OCI-LY7 (cell line): ENCODE data around the gene ATP2B1. TPM values are rescaled to one million over a fixed set of nuclear protein-coding genes. Genes with fewer than 3 reads are reported as not detected.

Experiments
- BruUV-seq: library from RNA; stranded (reverse); fragments of 400-500 nt; replicated peaks from 2 replicates; lab custom pipeline; 2021; lab: Mats Ljungman, UMichigan
- CTCF ChIA-PET: fragments of 300-600 bp; sonication (Branson Sonifier 250); formaldehyde crosslinking; loops from one replicate; lab custom pipeline; 2022; ENCODE audit warnings: antibody characterized with exemption; ENCODE audit not compliant: unreplicated experiment; lab: Charles Lee
- POLR2A ChIA-PET: fragments of 300-600 bp; sonication (Branson Sonifier 250); formaldehyde crosslinking; loops from one replicate; lab custom pipeline; 2022; ENCODE audit warnings: antibody characterized with exemption; lab: Charles Lee
- DNase-seq: peaks from one replicate; pipeline ENCODE4 v3.0.0-alpha.2; 2015; ENCODE audit warnings: low spot score
- H2AFZ ChIP-seq: fragments of 200-600 bp; sonication (generic), shearing (Covaris generic); 2 replicates; pipeline ENCODE4 v1.6.1; 2014; ENCODE audit warnings: mild to moderate bottlenecking, antibody characterized with exemption, low read length, moderate library complexity
- H3K27ac ChIP-seq: fragments of 200-600 bp; sonication (generic); 2 replicates; pipeline ENCODE4 v1.5.1; 2014; ENCODE audit warnings: mixed run types, low read depth, mild to moderate bottlenecking, moderate library complexity, low read length, inconsistent platforms; ENCODE audit not compliant: poor library complexity, severe bottlenecking
- H3K36me3 ChIP-seq: fragments of 200-600 bp; sonication (generic); 2 replicates; pipeline ENCODE4 v1.6.1; 2014; ENCODE audit warnings: mild to moderate bottlenecking, antibody characterized with exemption, low read length, moderate library complexity, mixed read lengths; ENCODE audit not compliant: insufficient read depth
- H3K4me1 ChIP-seq: fragments of 200-600 bp; sonication (generic); 2 replicates; pipeline ENCODE4 v1.5.1; 2014; ENCODE audit warnings: mild to moderate bottlenecking, low read length; ENCODE audit not compliant: insufficient read depth, poor library complexity, severe bottlenecking
- H3K4me2 ChIP-seq: fragments of 200-600 bp; sonication (generic); 2 replicates; pipeline ENCODE4 v1.6.1; 2014; ENCODE audit warnings: mild to moderate bottlenecking, low read length
- H3K4me3 ChIP-seq: fragments of 200-600 bp; sonication (generic); 2 replicates; pipeline ENCODE4 v1.5.1; 2014; ENCODE audit warnings: mild to moderate bottlenecking, low read depth, low read length; ENCODE audit not compliant: poor library complexity, severe bottlenecking
- H3K79me2 ChIP-seq: fragments of 200-600 bp; sonication (generic); 2 replicates; pipeline ENCODE4 v1.6.1; 2016; ENCODE audit warnings: low read depth, mild to moderate bottlenecking, low read length, moderate library complexity, mixed read lengths; ENCODE audit not compliant: insufficient read depth
- H3K9me2 ChIP-seq: fragments of 200-600 bp; sonication (generic); 2 replicates; pipeline ENCODE4 v1.6.1; 2016; ENCODE audit warnings: mild to moderate bottlenecking, low read length, mixed read lengths; ENCODE audit not compliant: insufficient read depth
- H3K9me3 ChIP-seq: fragments of 200-600 bp; sonication (generic); 2 replicates; pipeline ENCODE4 v1.6.1; 2014; ENCODE audit warnings: mild to moderate bottlenecking, mixed run types, low read length, mixed read lengths
- H4K20me1 ChIP-seq: fragments of 200-600 bp; sonication (generic); 2 replicates; pipeline ENCODE4 v1.6.1; 2014; ENCODE audit warnings: mild to moderate bottlenecking, antibody characterized with exemption, low read length, moderate library complexity, mixed read lengths; ENCODE audit not compliant: insufficient read depth
- EZH2phosphoT487 ChIP-seq: fragments of 200-600 bp; sonication (generic); IDR thresholded peaks from 2 replicates; pipeline ENCODE4 v1.6.1; 2018; ENCODE audit warnings: low read depth, borderline replicate concordance, mild to moderate bottlenecking, mixed run types, antibody characterized with exemption, low read length, moderate library complexity, mixed read lengths
- intact Hi-C: fragments of 100-400 bp; cut with micrococcal nuclease; formaldehyde crosslinking; loops from one replicate; pipeline ENCODE4 v1.10.0; 2022; ENCODE audit not compliant: unreplicated experiment
- total RNA-seq, 2 experiments: library from RNA; depleted of rRNA in 1 of 2; stranded (reverse); fragments of >200 nt in 1 of 2; shearing (Covaris generic) in 1 of 2; gene quantifications; 2 replicates each; pipeline ENCODE4 v1.2.3, GENCODE V29; 2014 to 2022
- TF ChIP-seq, protein P1 (sequence below): fragments of 200-600 bp; sonication (generic); conservative IDR thresholded peaks from 2 replicates; pipeline ENCODE4 v1.5.1; 2014; ENCODE audit warnings: mild to moderate bottlenecking, antibody characterized with exemption, low read length, moderate library complexity, mixed read lengths

ATP2B1 gene
- total RNA-seq, 2 experiments from 2014 or later = 58.5 to 74.9 TPM

DNA sequence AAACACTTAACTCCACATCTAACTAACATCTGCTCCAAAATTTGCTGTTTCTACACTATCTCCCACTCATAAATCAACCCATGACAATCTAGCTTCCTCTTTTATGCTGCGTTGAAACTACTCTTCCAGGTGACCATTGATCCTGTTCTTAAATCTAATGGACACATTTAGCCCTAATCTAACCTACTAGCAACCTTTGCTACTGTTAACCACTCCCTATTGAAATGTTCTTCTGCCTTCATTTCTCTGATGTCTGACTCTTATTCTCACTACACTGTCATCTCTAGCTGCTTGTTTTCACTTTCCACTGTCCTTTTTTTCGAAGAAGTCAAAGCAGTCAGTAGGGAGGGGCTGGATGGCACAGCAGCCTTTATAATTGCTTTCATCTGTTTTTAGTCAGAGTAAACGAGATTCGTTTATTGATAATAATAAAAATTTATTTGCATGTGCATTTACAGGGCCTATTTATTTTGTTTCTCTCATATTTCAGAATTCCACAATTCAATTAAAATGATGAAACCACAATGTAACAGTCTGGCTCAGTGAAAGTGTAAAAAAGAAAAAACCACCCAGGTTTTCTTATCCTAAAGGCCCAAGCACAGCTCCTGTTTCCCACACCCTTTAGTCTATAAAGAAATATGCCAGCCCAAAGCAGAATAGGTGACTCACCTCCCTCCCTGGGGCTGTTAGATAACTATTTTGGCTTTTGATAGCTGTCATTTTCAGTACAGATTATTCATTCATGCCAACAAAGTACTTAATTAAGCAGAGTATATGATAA is 44.9 kb downstream of the ATP2B1 start:
- ChIA-PET POLR2A (interaction anchor here (0.5 to 1.8 kb wide), 8 partner anchors 8 to 370 kb away, joined by 3 to 12 read pairs (median 4); no protein-coding TSS in a partner anchor), CTCF (no interaction called here)
- TF ChIP-seq, protein P1, sequence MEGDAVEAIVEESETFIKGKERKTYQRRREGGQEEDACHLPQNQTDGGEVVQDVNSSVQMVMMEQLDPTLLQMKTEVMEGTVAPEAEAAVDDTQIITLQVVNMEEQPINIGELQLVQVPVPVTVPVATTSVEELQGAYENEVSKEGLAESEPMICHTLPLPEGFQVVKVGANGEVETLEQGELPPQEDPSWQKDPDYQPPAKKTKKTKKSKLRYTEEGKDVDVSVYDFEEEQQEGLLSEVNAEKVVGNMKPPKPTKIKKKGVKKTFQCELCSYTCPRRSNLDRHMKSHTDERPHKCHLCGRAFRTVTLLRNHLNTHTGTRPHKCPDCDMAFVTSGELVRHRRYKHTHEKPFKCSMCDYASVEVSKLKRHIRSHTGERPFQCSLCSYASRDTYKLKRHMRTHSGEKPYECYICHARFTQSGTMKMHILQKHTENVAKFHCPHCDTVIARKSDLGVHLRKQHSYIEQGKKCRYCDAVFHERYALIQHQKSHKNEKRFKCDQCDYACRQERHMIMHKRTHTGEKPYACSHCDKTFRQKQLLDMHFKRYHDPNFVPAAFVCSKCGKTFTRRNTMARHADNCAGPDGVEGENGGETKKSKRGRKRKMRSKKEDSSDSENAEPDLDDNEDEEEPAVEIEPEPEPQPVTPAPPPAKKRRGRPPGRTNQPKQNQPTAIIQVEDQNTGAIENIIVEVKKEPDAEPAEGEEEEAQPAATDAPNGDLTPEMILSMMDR = no peak
- TF ChIP-seq EZH2phosphoT487 = no peak
- peak; percentile 49 for DNase-seq
- peaks cover 11% of the 10 kb centered on the region for H3K4me1 ChIP-seq
- no peaks in the 10 kb centered on the region for H3K9me2 ChIP-seq
- no peaks in the 10 kb centered on the region for H3K9me3 ChIP-seq
- H3K4me3 ChIP-seq = no peak overlapping the region
- peaks cover 87% of the 10 kb centered on the region for H3K79me2 ChIP-seq
- no TSS peak for BruUV-seq
- peak overlapping the region; percentile 13; the same call in 1 of the 2 replicates for H3K4me2 ChIP-seq
- intact Hi-C loops = no loop called here
- H3K27ac ChIP-seq = no peak overlapping the region
- peaks cover 10% of the 10 kb centered on the region for H3K36me3 ChIP-seq
- no peak overlapping the region for H2AFZ ChIP-seq
- peaks cover 22% of the 10 kb centered on the region; the same call in 1 of the 2 replicates for H4K20me1 ChIP-seq

DNA sequence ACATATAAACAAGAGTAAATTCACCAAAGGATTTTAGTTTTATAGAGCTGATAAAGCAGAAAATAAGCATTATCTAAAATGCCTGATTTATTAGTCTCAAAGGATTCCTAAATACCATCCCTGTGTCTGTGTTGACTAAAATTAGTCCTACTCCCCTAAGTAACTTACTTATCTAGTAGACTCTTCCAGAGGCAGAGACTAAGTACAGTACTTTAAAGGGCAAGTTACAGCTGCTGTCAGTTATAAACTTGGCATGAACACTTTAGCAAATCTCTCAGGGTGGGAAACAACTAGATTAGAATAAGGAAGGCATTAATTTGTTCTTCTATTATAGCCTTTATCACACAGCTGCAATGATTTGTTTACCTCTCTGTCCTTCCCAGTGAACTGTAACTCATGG is 46.0 kb downstream of the ATP2B1 start:
- no peak overlapping the region for H3K4me2 ChIP-seq
- no peak overlapping the region for H3K4me3 ChIP-seq
- no peak for DNase-seq
- intact Hi-C loops = no loop called here
- H4K20me1 ChIP-seq = peaks cover 22% of the 10 kb centered on the region; the same call in 1 of the 2 replicates
- TF ChIP-seq EZH2phosphoT487 = no peak
- TF ChIP-seq, protein P1 = no peak
- peaks cover 9% of the 10 kb centered on the region; the same call in 1 of the 2 replicates for H3K36me3 ChIP-seq
- H3K79me2 ChIP-seq = peaks cover 86% of the 10 kb centered on the region
- H3K4me1 ChIP-seq = peaks cover 12% of the 10 kb centered on the region
- ChIA-PET POLR2A (interaction anchor here (0.6 to 1.8 kb wide), 7 partner anchors 10 to 89 kb away, joined by 3 to 12 read pairs (median 3); no protein-coding TSS in a partner anchor), CTCF (no interaction called here)
- no peaks in the 10 kb centered on the region for H3K9me3 ChIP-seq
- H3K27ac ChIP-seq = no peak overlapping the region
- H2AFZ ChIP-seq = no peak overlapping the region
- no TSS peak for BruUV-seq
- no peaks in the 10 kb centered on the region for H3K9me2 ChIP-seq
